Activated CD8-positive, alpha-beta memory T cell treated with anti-CD3 and anti-CD28 coated beads, Interleukin-2, amount 50 U/mL, for 4 hours (primary cell): ENCODE results near the gene ADAM33.

Source experiments
- DNase-seq: peaks from one replicate; pipeline ENCODE4 v3.0.0-alpha.2; 2020

ADAM33 gene

DNA sequence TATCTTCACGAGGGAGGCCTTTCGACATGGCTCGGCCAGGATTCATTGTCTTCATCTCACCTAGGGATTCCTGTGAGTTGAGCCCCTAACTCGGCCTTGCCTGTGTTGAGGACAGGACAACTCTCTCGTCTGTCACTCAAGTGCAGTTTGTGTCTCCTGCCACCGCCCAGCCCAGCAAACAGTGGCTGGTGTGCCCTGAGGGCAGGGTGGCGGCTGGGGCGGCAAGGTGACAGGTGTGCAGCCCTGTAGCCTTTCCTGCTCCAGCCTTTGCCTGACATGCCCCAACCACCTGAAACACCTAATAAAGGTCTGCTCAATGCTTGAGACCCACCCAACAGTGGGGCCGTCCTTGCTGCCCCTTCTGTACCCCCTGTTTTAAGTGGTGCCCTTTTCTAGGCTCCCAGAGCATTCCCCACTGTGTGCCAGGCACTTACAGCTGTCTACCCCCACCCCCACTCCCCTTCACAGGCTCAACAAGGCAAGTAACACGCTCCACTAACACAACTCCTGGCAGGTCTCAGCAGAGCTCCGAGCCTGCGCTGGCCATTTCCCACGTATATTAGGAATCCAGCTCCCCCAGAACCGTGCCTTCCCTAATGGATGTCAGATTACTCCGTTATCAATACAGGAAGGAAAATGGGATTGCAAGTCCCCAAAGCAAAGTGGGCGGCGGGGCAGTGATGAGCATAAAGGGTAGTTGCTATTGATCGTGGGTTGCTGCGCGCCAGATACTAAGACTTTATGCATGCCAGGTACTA, 36.3 kb downstream of the ADAM33 start:
- DNase-seq, result no peak

DNA sequence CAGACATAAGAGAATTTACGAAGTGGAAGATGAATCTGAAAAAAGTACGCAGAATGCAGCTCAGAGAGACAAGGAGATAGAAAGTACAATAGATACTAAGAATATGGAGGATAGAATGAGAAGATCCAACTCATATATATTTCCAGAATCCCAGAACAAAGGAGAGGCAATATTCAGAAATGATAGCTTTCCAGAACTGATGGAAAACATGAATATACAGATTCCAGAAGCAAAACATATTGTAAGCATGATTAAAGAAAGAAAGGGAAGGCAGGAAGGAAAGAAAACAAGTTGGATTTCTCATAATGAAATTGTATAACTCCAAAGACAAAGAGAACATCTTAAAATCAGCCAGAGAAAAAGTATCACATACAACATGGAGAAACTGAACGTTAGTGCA, 41.6 kb downstream of the ADAM33 start:
- no peak for DNase-seq

DNA sequence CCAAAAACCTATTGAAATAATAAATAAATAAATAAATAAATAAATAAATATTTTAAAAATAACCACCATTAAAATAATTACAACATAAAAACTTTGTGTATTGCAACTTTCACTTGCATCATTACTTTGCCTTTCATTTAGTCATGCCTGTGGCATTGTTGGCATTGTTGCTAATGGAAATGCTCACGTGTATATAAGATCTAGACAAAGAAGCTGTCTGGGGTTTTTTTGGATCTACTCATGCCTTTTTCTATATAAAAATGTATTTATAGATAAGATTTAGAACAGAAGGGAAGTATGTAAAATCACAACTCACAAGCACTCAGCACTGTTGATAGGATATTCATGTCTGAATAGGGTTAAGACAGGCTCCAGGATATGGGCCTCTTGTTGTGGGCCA, 46.5 kb downstream of the ADAM33 start:
- no peak for DNase-seq

DNA sequence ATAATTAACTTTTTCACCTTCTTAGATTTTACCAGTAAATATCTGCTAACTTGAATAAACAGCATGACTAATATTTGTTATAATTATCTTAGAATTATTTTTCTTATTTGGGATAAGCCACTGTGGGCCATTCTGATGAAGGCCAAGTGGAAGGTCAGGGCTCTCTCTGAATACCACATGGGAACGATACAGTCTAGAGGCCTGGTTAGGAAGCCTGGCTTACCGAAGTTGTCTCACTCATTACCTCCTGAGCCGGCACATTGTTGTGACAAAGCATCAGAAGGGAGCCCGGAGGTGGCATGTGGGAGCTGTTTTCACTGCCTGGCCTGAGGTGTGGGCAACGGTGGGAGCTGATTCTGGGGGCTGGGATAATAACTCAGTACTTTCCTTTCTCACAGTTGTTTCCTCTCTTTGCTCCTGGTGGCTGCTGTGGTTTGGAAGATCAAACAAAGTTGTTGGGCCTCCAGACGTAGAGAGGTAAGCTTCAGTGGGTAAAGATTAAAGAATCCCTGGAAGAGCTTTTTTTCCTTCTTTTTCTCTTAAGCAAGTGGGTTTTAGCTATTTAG, 47.8 kb downstream of the ADAM33 start:
- DNase-seq, result no peak

DNA sequence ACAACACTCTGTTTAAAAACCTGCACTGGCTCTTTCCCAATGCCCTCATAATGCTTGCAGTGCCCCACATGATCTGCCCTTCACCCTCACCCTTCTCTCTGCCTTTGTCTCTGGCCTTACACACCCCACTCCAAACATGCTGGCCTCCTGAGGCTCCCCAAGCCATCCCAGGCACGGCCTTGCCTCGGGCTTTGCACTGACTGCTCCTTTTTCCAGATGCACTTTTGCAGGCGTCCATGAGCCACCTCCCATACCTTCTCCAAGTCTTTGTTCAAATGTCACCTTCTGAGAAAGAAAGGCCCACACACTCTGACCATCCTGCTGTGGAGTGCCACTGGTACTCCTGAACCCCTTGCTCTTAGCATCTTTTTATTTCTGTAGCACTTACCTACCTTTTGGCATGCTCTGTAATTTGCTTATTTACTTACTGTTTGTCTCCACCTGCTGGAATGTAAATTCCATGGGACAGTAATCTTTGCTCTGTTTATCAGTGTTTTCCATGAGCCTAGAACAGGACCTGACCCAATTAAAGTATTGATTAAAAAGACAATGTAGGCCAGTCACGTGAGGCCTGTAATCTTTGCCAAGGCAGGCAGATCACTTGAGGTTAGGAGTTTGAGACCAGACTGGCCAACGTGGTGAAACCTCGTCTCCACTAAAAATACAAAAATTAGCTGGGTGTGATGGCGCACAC, 49.4 kb downstream of the ADAM33 start:
- no peak for DNase-seq

DNA sequence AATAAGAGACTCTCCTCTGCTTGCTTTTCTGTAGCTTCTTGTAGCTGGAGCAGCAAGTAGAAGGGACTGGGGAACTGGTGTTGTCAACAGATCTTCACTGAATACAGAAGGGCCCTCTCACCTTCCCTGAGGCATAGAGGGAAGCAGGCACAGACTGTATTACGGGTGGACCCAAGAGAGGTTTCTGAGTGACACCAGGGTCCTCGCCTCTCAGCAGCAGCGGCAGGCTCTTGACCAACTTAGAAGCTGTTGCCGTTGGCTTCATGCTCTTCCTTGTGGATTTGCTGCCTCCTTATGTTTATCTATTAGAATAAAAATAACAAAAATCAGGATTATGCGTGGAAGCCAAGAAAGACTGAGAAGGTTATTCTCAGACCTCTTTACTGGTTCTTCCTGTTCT, 50.3 kb downstream of the ADAM33 start:
- no peak for DNase-seq

DNA sequence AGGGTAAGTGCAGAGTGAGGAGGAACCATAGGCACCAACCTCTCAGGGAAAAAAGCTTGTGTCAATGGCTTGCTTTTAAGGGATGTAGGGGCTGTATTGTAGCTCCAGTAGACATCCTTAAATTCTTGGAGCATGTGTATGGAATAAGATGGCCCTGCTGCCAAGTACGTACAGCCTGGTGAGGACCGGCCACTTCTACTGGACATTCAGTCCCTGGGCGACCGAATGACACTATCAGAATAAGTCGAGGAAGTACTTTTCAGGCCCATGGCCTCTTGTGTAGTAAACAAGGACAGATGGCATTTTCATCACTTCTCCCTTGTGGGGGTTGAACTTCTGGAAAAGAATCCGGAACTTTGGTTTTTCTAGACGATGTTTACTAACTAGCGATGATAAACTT, 51.4 kb downstream of the ADAM33 start:
- no peak for DNase-seq

DNA sequence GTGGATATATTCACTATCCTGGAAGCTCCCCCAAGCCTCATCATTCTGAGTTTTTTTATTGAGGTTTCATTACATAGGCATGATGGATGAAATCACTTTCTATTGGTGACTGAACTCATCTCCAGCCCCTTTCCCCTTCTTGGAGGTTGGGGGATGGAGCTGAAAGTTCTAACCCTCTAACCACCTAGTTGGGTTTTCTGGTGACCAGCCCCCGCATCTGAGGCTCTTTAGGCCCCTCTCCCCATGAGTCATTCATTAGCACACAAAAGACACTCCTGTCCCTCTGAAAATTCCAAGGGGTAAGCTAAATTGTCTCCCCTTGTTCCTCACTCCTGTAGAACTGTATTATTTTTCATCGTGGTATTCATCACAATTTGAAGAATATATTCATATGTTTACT, 51.9 kb downstream of the ADAM33 start:
- DNase-seq, result no peak

DNA sequence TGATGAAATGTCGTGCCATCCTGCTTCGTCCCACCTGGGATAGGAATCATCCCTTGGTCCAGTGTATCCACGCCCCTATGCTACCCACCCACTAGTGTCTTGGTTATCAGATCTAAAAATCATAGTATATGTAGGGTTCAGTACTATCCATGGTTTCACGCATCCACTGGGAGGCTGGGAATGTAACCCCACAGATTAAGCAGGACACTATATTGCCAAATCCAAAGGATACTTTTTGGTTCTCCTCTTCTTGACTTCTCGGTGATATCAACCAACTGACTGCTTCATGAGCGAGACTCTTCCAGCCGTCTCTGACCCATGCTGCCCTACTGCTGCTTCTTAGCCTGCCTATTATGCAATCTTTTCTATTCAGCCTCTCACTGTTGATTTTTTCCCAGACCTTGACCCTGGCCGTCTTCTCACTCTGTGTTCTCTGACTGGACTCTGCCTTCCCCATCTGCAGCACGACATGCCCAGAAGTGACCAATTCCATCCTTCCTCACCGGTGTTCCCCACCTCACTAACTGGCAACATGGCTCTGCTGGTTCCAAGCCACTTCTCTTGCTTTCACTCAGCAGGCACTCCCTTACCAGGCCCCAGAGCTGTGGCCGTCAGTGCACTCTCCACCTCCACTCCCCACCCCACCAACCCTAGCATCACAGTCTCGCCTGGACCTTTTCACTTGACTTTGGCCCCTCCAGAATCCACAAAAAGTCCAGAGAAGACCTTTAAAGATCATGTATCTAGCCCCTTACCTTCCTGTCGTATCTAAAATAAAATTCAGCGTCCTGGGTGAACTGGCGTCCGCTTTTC, 53.1 kb downstream of the ADAM33 start:
- DNase-seq, result no peak

DNA sequence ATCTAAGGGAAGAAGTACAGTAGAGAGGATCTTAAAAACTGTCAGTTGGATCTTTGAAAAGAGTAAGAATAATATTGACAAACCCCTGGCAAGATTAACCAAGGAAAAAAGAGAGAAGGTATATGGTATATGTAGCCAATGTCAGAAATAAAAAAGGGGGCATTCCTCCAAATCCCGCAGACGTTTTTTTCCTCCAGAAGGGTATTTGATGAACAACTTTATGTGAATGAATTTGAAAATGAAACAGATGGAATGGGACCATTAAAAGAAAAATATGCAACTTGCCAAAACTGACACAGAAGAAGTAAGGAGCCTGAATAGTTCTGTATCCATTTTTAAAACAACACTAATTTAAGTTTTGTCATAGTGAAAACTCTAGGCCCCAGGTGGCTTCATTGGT, 54.3 kb downstream of the ADAM33 start:
- no peak for DNase-seq

DNA sequence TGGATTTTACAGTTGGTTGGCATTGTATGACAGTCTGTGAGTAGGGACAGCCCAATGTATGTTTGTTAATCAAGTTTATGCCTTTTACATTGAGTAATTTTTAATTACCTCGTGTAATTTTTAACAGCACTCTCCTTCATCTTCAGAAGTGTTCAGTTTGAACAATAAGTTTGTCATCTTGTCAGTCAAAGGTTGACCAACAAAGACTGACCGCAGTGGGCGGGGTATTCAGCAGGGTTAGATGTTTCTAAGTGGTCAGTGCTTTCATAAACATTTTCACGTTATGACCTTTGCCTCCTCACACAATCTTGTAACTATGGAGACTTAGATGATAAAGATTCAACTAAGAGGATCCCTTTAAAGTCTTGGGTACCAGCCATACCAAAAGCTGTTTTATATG, 59.4 kb downstream of the ADAM33 start:
- DNase-seq, result no peak

DNA sequence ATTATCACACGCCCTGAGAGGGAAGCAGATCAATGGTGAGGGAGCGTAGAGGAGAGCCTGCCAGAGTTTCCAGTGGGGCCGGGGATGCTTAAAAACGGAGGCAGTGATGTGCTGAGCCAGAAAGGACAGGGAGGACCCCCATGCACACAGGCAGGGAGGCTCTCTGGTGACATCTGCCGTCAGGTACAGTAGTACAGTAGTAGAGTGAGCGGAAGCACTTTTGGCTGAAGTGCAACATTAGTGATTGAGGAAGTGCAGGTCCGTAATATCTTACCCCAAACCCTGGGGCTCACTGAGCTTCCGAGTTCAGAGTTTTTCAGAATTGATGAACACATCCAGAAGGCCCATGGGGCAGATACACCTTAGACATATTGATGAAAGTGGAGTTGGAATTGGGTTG, 60.7 kb downstream of the ADAM33 start:
- DNase-seq, result no peak
